Activated naive CD4-positive, alpha-beta T cell (primary cell): ENCODE results near the gene KIAA1217.
"Not testable (repeated sequence)": the region's sequence is repeated elsewhere in the genome, so short reads cannot be mapped to it uniquely, and the experiment has no call there.

Source experiments
- DNase-seq, 4 experiments: peaks; one replicate each; lab custom pipeline; 2025; lab: John Stamatoyannopoulos, UW

Gene KIAA1217

GRCh38 chr10:24292304-24293293 is 83.7 kb downstream of the KIAA1217 start:
- no peak for DNase-seq

- DNase-seq: no peak
Measured at GRCh38 chr10:24299578-24300260, 90.8 kb downstream of the KIAA1217 start.

- DNase-seq: no peak
Measured at GRCh38 chr10:24303522-24304310, 94.8 kb downstream of the KIAA1217 start.

- no peak for DNase-seq
Measured at GRCh38 chr10:24305551-24306506, 96.9 kb downstream of the KIAA1217 start.

GRCh38 chr10:24306507-24306875 is 97.6 kb downstream of the KIAA1217 start:
- no peak for DNase-seq

- DNase-seq: no peak
Measured at GRCh38 chr10:24307116-24307515, 98.2 kb downstream of the KIAA1217 start.

- no peak for DNase-seq
Measured at GRCh38 chr10:24307696-24308485, 99.0 kb downstream of the KIAA1217 start.

- DNase-seq: no peak
Measured at GRCh38 chr10:24310104-24310503, 101.2 kb downstream of the KIAA1217 start.

- no peak for DNase-seq
Measured at GRCh38 chr10:24311888-24312287, 103.0 kb downstream of the KIAA1217 start.

- DNase-seq: no peak
Measured at GRCh38 chr10:24313283-24313682, 104.3 kb downstream of the KIAA1217 start.

- DNase-seq: no peak
Measured at GRCh38 chr10:24315211-24315610, 106.3 kb downstream of the KIAA1217 start.

- DNase-seq: no peak
Measured at GRCh38 chr10:24318517-24318916, 109.6 kb downstream of the KIAA1217 start.

GRCh38 chr10:24320373-24320772 is 111.4 kb downstream of the KIAA1217 start:
- DNase-seq: no peak

GRCh38 chr10:24324651-24325050 is 115.7 kb downstream of the KIAA1217 start:
- DNase-seq: no peak

GRCh38 chr10:24331457-24331856 is 122.5 kb downstream of the KIAA1217 start:
- no peak for DNase-seq

- DNase-seq: no peak
Measured at GRCh38 chr10:24333736-24334135, 124.8 kb downstream of the KIAA1217 start.

GRCh38 chr10:24334279-24334939 is 125.5 kb downstream of the KIAA1217 start:
- no peak for DNase-seq

GRCh38 chr10:24337723-24338122 is 128.8 kb downstream of the KIAA1217 start:
- not testable (repeated sequence) for DNase-seq

GRCh38 chr10:24339387-24339786 is 130.4 kb downstream of the KIAA1217 start:
- DNase-seq: no peak

- DNase-seq: no peak
Measured at GRCh38 chr10:24340446-24340845, 131.5 kb downstream of the KIAA1217 start.
